CD4-positive, alpha-beta T cell (primary cell): ENCODE data around the gene POP7. TPM values are rescaled to one million over a fixed set of nuclear protein-coding genes. Genes with fewer than 3 reads are reported as not detected.

ENCODE experiments used
- ATAC-seq: fragments of 200-7000 bp; cut with Tn5 transposase; one replicate; pipeline ENCODE4 v1.10.0; 2022; ENCODE audit warnings: mild to moderate bottlenecking; ENCODE audit not compliant: poor library complexity
- CTCF ChIA-PET: fragments of 350-600 bp; sonication (Branson Sonifier 250); formaldehyde crosslinking; loops from one replicate; lab custom pipeline; 2021; ENCODE audit warnings: antibody characterized with exemption, inconsistent platforms; lab: Charles Lee
- POLR2A ChIA-PET: fragments of 350-600 bp; sonication (Branson Sonifier 250); formaldehyde crosslinking; loops from one replicate; lab custom pipeline; 2021; ENCODE audit warnings: antibody characterized with exemption, inconsistent platforms; lab: Charles Lee
- DNase-seq, 14 experiments: peaks; one replicate each; pipeline ENCODE4 v3.0.0-alpha.2; 2013 to 2020; ENCODE audit warnings: mixed read lengths in 2 of 14
- H3K27ac ChIP-seq, 2 donors: one replicate each; pipeline versions ENCODE4 v1.5.1 to v1.7.0; 2013; ENCODE audit warnings: low read length in 2 of 2, low read depth in 1 of 2, mild to moderate bottlenecking in 1 of 2
- H3K27me3 ChIP-seq, 2 experiments: 1 replicate in 1 of 2; 2 replicates in 1 of 2; pipeline versions ENCODE4 v1.6.1 to v1.7.0; 2013; ENCODE audit warnings: low read length in 2 of 2, control low read depth in 1 of 2, mild to moderate bottlenecking in 1 of 2, moderate library complexity in 1 of 2; ENCODE audit not compliant: insufficient read depth in 2 of 2, control insufficient read depth in 1 of 2
- H3K36me3 ChIP-seq: one replicate; pipeline ENCODE4 v1.6.1; 2013; ENCODE audit warnings: low read length, control low read depth; ENCODE audit not compliant: insufficient read depth
- H3K4me1 ChIP-seq: one replicate; pipeline ENCODE4 v1.6.1; 2013; ENCODE audit warnings: low read length, control low read depth; ENCODE audit not compliant: insufficient read depth
- H3K4me3 ChIP-seq: one replicate; pipeline ENCODE4 v1.5.1; 2013; ENCODE audit warnings: mild to moderate bottlenecking, low read length, moderate library complexity
- H3K9me3 ChIP-seq, 2 experiments: 1 replicate in 1 of 2; 2 replicates in 1 of 2; pipeline versions ENCODE4 v1.6.1 to v1.7.0; 2013; ENCODE audit warnings: low read length in 2 of 2, mild to moderate bottlenecking in 2 of 2, control low read depth in 1 of 2, moderate library complexity in 1 of 2; ENCODE audit not compliant: control insufficient read depth in 1 of 2, insufficient read depth in 1 of 2
- H3K27ac Mint-ChIP-seq: one replicate; pipeline ENCODE4 v1.8.0; 2020; ENCODE audit warnings: mixed read lengths
- H3K27me3 Mint-ChIP-seq: one replicate; pipeline ENCODE4 v1.8.0; 2021; ENCODE audit warnings: mixed read lengths
- H3K36me3 Mint-ChIP-seq: one replicate; pipeline ENCODE4 v1.8.0; 2021; ENCODE audit warnings: low read depth, mixed read lengths
- H3K4me1 Mint-ChIP-seq: one replicate; pipeline ENCODE4 v1.8.0; 2021; ENCODE audit warnings: low read depth, mixed read lengths
- H3K4me3 Mint-ChIP-seq: one replicate; pipeline ENCODE4 v1.8.0; 2020; ENCODE audit warnings: mild to moderate bottlenecking, mixed read lengths
- H3K9me3 Mint-ChIP-seq: one replicate; pipeline ENCODE4 v1.8.0; 2020; ENCODE audit warnings: mixed read lengths
- intact Hi-C, 2 experiments: fragments of 100-400 bp; cut with DNase I in 1 of 2; cut with micrococcal nuclease in 1 of 2; formaldehyde crosslinking; loops; one replicate each; pipeline versions ENCODE4 v1.15.1 to v1.9.0; 2023 to 2025; cut with DNase I, micrococcal nuclease
- total RNA-seq, 174 experiments: library from RNA in 2 of 174; stranded (reverse) in 2 of 174; gene quantifications; one replicate each; pipeline ENCODE4 v1.2.3 and lab custom pipeline; 2021 to 2026
- TF ChIP-seq, protein P1 (sequence below): fragments of 200-600 bp; IDR thresholded peaks from one replicate; pipeline ENCODE4 v1.8.0; 2022; ENCODE audit warnings: antibody characterized with exemption, mild to moderate bottlenecking

The POP7 gene
- total RNA-seq, 2 experiments from 2014 or later = 7.4 to 7.5 TPM

DNA sequence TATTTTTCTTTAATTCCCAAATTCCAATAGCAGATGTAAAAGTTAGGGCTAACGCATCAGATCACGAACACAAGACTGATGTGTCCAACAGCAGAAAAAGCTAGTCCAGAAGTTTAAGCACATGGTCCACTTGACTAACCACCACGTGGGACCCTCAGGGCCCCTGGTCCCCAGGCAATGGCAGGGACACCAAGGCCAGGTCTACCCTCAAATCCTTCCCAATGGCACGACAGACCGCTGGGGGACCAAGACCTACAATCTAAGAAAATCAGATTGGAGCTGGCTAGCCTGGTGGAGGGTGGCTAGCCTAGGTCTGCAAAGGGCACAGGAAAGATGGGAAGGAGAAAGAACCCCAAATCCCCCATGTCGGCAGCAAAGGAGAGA lies 13.4 kb upstream of the POP7 start:
- peaks cover 27% of the 10 kb centered on the region for H3K36me3 ChIP-seq
- H3K27me3 Mint-ChIP-seq = no peaks in the 10 kb centered on the region
- H3K27ac ChIP-seq = no peak overlapping the region
- ChIA-PET CTCF (interaction anchor here (0.8 to 6.6 kb wide), 10 partner anchors 10 to 133 kb away, joined by 3 to 59 read pairs (median 8); partner anchors contain the start of genes MOSPD3 and POP7), POLR2A (interaction anchor here (0.6 to 5.8 kb wide), 8 partner anchors 8 to 1814 kb away, joined by 3 to 47 read pairs (median 11); partner anchors contain the start of genes FBXO24, LRCH4, POP7 and TRRAP)
- no peaks in the 10 kb centered on the region for H3K9me3 Mint-ChIP-seq
- peak in 1 of 14 experiments; percentile 28 for DNase-seq
- TF ChIP-seq, protein P1, sequence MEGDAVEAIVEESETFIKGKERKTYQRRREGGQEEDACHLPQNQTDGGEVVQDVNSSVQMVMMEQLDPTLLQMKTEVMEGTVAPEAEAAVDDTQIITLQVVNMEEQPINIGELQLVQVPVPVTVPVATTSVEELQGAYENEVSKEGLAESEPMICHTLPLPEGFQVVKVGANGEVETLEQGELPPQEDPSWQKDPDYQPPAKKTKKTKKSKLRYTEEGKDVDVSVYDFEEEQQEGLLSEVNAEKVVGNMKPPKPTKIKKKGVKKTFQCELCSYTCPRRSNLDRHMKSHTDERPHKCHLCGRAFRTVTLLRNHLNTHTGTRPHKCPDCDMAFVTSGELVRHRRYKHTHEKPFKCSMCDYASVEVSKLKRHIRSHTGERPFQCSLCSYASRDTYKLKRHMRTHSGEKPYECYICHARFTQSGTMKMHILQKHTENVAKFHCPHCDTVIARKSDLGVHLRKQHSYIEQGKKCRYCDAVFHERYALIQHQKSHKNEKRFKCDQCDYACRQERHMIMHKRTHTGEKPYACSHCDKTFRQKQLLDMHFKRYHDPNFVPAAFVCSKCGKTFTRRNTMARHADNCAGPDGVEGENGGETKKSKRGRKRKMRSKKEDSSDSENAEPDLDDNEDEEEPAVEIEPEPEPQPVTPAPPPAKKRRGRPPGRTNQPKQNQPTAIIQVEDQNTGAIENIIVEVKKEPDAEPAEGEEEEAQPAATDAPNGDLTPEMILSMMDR = no peak
- peak overlapping the region; percentile 75 for H3K4me3 ChIP-seq
- intact Hi-C loops = loop anchor here (2.0 to 5.0 kb wide), 3 partner anchors 66 to 210 kb away; partner anchors contain the start of genes MOSPD3 (in 1 of the 2) and NYAP1 (in 1 of the 2)
- peak overlapping the region; percentile 97 for H3K4me3 Mint-ChIP-seq
- H3K4me1 ChIP-seq = peaks cover 62% of the 10 kb centered on the region
- peaks cover 26% of the 10 kb centered on the region for H3K36me3 Mint-ChIP-seq
- ATAC-seq = no peak
- no peaks in the 10 kb centered on the region for H3K27me3 ChIP-seq
- H3K4me1 Mint-ChIP-seq = peaks cover 34% of the 10 kb centered on the region
- no peaks in the 10 kb centered on the region for H3K9me3 ChIP-seq
- peak overlapping the region; percentile 85 for H3K27ac Mint-ChIP-seq

DNA sequence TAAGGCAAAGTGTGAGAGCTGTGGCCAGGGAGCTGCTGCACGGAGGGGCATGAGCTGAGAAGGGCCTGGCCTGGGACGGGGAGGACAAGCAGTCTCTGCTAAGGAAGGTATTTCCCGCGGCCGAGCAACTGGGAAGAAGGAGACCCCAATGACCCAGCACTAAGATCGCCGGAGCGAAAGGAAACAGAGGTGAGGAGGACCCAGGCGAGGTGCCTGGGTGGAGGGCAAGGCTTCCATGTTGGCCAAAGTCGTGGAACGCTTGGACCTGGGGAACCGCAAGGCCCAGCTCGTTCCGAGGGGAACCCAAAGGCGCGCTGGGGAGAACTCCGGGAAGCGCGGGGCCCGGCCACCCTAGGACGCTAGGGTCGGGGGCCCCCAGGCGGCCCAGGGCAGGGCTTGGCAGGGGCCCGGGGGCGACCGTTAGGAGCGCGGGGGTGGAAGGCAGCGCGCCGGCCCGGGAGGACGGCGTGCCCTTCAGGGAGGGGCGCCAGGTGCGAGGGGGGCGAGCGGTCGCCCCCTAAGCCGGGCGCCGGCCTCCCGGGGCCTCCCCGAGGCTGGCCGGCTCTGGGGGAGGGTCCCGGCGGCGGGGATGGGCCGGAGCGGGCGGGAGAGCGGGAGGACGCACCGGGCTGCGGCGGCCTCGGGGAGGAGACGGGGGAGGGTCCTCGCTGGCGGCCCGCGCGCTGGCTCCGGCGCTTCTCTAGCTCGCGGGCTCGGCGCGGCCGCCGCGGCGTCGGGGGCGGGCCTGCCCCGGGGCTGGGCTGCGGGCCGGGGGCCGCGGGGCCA lies 12.4 kb upstream of the POP7 start:
- Mint-ChIP-seq H3K4me1 (peaks cover 34% of the 10 kb centered on the region), H3K27me3 (no peaks in the 10 kb centered on the region), H3K36me3 (peaks cover 19% of the 10 kb centered on the region), H3K4me3 (peak overlapping the region; percentile 97), H3K9me3 (no peaks in the 10 kb centered on the region), H3K27ac (peak overlapping the region; percentile 85)
- ATAC-seq = peak; percentile 41
- peaks cover 58% of the 10 kb centered on the region for H3K4me1 ChIP-seq
- ChIA-PET CTCF (interaction anchor here (0.8 to 6.6 kb wide), 6 partner anchors 11 to 134 kb away, joined by 3 to 59 read pairs (median 9); partner anchors contain the start of genes MOSPD3 and POP7), POLR2A (interaction anchor here (0.6 to 5.8 kb wide), 15 partner anchors 8 to 265 kb away, joined by 3 to 47 read pairs (median 5); partner anchors contain the start of genes AGFG2, FBXO24, LRCH4 and MOSPD3)
- no peaks in the 10 kb centered on the region for H3K27me3 ChIP-seq
- peaks cover 18% of the 10 kb centered on the region for H3K36me3 ChIP-seq
- no peak overlapping the region for H3K27ac ChIP-seq
- TF ChIP-seq, protein P1 = no peak
- intact Hi-C loops = loop anchor here (1.0 to 5.0 kb wide), 4 partner anchors 20 to 211 kb away; partner anchors contain the start of genes GNB2 (in 1 of the 2), MOSPD3 (in 1 of the 2) and NYAP1 (in 1 of the 2)
- no peak for DNase-seq
- peak overlapping the region; percentile 75 for H3K4me3 ChIP-seq
- no peaks in the 10 kb centered on the region for H3K9me3 ChIP-seq

DNA sequence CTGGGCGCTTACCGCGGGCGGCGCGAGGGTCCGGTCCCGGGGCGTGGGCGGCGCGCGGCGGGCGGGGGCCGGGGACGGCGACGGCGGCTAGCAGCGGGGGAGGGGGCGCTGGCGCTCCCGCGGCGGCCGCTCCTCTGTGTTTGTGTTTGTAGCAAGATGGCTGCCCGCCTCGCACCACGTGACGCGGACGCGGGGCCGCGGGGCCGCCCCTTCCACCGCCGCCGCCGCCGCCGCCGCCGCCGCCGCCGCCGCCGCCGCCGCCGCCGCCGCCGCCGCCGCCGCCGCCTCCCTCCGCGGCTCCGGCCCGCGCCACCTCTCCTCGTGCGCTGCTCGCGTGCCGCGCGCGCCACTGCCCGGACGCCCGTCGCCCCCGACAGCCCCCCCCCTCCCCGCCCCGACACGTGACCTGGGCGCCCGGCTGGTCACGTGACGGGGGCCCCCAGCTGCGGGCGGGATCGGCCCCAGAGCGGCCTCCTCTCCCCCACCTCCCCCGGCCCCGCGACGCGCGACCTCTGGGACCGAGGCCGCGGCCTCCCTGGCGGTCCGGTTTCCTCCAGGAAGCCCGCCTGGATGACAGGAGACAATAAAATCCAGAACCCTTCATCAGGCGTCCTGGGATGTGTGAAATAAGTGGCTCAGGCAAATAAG lies 11.7 kb upstream of the POP7 start, which contains the start of gene GIGYF1:
GIGYF1 (minus strand) TSS at position 153 of the 648 bp plus-strand sequence. CDS start 6,012 bp downstream, outside the sequence.
- intact Hi-C loops = loop anchor here (5.0 kb wide), 2 partner anchors 82 to 212 kb away; partner anchors contain the start of genes MOSPD3 (in 1 of the 2) and NYAP1 (in 1 of the 2)
- Mint-ChIP-seq H3K27ac (peak within 1 kb of the TSS; percentile 85), H3K9me3 (no peaks in the 10 kb centered on the region), H3K4me1 (peaks cover 27% of the 10 kb centered on the region), H3K36me3 (peaks cover 12% of the 10 kb centered on the region), H3K27me3 (no peaks in the 10 kb centered on the region), H3K4me3 (peak within 1 kb of the TSS; percentile 97)
- peak; percentile 72 for ATAC-seq
- Histone ChIP-seq H3K36me3 (peaks cover 12% of the 10 kb centered on the region), H3K9me3 (no peaks in the 10 kb centered on the region), H3K27me3 (no peaks in the 10 kb centered on the region), H3K27ac (peak within 1 kb of the TSS in 1 of 2 donors; percentile 34), H3K4me1 (peaks cover 51% of the 10 kb centered on the region), H3K4me3 (peak within 1 kb of the TSS; percentile 75)
- CTCF ChIA-PET = interaction anchor here (6.6 kb wide), 1 partner anchor 11 kb away, joined by 59 read pairs; the partner anchor contains the start of gene POP7
- DNase-seq = peak; percentile 48 to 89 (median 64)
- POLR2A ChIA-PET = interaction anchor here (0.7 to 5.8 kb wide), 10 partner anchors 11 to 266 kb away, joined by 3 to 47 read pairs (median 6); partner anchors contain the start of genes AGFG2, FBXO24, LRCH4 and MOSPD3
- TF ChIP-seq, protein P1 = no peak
